Heart left ventricle (tissue), 13 donors: ENCODE results near the gene KDM4B.

Experiments
- CTCF ChIP-seq, 12 donors: fragments of 200-600 bp; sonication (generic) in 4 of 12; IDR thresholded peaks; one replicate each; pipeline versions ENCODE4 v1.5.0 to v1.8.0; 2018 to 2022; ENCODE audit warnings: antibody characterized with exemption in 12 of 12, mild to moderate bottlenecking in 5 of 12
- POLR2A ChIP-seq, 2 donors: fragments of 450-650 bp; IDR thresholded peaks; one replicate each; pipeline ENCODE4 v1.6.1; 2017; ENCODE audit warnings: antibody characterized with exemption in 2 of 2, mild to moderate bottlenecking in 2 of 2, moderate library complexity in 2 of 2
- donor health status: ischemic (EF 13 %, LVEDD 7.1; RV severe dilation, severe dysfunction).
- donor health status: DM: no; HTN: yes; CAD: no.
- donor health status: DM: no; HTN: no; CAD: no.
- donor health status: ischemic (EF 25% LVEDD 6.9; RV normal size, moderate dysfunction).
- donor health status: ischemic (EF 25% LVEDD 5.7; RV mildly dilated, moderate dysfunction).
- donor health status: ischemic (EF 35%, LVEDD 5.7; RV mildly dilated, moderate dysfunction).
- donor health status: nonischemic (EF 11% LVEDD 7.7; RV severe dilation, severe dysfunction).
- donor health status: DM: yes; HTN: yes; CAD: no.
- donor health status: PGD.
- donor health status: ischemic (EF 29% LVEDD 5.4; RV normal size, mild dysfunction).
- donor health status: nonischemic (EF 23%, LVEDD 6.1; RV moderate dilation, normal function).

- TF ChIP-seq POLR2A (IDR thresholded peaks at IDR 0.05) (no peak), CTCF (IDR thresholded peaks at IDR 0.05) (no peak)
Measured at GRCh38 chr19:4966591-4966990, 2.3 kb upstream of the KDM4B start.
